ENCODE measurements around the gene CLPX.

DNA sequence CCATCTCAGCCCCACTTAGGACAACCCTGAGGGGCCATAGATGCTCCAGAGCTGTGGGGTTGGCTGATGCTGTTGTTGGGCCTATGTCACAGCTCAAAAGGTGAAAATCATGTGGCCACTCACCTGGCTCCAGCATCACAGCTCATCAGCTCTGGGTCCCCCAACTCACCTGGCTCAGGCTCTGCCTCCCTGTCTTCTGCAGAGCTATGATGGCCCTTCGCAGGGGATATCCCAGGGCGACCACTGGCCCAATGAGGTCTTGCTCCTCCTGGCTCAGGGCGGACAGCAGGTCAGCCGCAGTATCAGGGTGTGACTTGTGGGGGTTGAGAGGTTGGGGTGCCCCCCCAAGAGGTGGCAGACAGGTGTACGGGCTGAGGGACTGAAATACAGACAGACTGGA, 85.8 kb downstream of the CLPX start:
- TF ChIP-seq CTCF (conservative IDR thresholded peaks at IDR 0.05; ENCODE audit: low read depth, low read length): no peak
- no peak for TF ChIP-seq EZH2 (IDR thresholded peaks at IDR 0.05; ENCODE audit: low read length, unreplicated experiment)
- no peak for TF ChIP-seq EZH2phosphoT487 (IDR thresholded peaks at IDR 0.05; ENCODE audit: borderline replicate concordance, low read length)

All from PC-3 (cell line).